Measurements from ENCODE around the gene SCG2.

Gene SCG2, protein sequence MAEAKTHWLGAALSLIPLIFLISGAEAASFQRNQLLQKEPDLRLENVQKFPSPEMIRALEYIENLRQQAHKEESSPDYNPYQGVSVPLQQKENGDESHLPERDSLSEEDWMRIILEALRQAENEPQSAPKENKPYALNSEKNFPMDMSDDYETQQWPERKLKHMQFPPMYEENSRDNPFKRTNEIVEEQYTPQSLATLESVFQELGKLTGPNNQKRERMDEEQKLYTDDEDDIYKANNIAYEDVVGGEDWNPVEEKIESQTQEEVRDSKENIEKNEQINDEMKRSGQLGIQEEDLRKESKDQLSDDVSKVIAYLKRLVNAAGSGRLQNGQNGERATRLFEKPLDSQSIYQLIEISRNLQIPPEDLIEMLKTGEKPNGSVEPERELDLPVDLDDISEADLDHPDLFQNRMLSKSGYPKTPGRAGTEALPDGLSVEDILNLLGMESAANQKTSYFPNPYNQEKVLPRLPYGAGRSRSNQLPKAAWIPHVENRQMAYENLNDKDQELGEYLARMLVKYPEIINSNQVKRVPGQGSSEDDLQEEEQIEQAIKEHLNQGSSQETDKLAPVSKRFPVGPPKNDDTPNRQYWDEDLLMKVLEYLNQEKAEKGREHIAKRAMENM

DNA sequence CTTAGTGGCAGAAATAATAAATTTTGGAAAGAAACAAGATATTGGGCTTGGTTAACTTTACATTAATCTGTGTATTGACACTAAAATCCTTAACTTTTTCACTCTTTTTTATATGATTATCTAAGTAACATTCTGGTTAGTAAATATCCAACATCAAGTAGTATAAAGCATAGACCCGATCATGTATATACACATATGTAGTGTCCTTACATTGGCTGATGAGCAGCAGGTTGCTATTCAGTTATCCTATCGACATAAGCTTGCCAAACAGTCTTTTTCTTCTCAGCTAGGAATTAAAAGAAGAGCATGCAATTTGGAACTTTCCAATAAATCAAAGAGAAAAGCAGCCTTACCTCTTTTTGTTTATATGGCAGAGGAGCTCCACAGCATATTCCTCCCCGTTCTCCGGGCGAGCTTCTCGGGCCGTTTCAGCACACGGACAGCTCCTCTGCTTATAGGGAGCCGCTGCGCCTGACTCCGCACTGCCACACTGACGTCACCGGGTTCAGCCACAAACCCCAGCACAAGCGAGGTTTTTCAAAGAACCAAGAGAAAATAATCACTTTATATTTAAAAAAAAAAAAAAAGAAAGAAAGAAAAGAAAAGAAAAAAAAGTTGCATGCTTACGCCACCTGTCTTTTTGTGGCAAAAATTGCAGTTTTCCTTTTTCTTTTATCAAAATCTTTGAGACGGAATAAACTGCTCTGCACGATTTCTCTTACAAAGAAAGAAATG, at the start of gene SCG2:
SCG2 (minus strand) TSS at position 430 of the 735 bp plus-strand sequence. CDS start 3,079 bp downstream, outside the sequence.
- DNase-seq = no peak

DNA sequence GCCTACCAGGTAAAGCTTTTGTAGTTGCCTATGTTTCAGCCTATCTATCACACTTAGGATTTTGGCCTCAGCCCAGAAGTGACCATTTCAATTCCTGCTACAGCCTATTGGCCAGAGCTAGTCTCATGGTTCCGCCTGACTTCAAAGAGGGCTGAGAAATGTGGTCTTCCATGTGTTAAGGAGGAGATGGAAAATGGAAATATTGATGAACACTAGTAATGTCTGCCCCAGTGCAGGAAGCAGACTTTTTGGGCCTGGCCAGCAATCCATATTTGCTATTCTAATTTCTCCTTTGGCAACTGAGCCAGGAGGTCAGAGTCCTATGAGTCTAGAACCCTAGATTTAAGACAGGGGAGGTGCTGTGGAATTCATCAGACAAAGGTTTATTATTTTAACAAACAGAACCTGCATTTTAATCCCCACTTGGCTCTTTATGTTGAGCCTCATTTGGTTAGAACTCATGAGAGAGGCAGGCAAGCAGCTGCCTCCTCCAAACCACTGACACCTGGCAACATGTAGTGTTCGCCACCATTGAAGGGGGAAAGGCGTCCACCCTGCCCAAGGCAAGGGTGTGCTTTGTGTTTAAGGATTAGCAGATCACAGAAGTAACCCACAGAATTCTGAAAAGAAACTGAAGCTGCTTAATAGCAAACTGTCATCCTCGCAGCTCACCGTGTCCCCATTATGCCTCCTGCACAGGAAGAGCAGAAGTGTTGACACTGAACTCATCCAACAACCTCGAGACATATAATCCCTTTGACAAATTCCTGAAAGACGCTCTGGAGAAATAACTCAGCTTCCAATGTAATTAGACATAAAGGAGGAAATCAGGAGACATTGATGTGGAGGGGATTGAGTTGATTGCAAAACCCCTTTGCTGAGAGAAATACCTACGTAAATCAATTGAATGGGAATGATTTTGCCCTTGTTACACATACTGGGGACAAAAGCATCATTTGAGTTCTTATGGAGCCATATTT, 47.7 kb upstream of the SCG2 start:
- no peak for DNase-seq

DNA sequence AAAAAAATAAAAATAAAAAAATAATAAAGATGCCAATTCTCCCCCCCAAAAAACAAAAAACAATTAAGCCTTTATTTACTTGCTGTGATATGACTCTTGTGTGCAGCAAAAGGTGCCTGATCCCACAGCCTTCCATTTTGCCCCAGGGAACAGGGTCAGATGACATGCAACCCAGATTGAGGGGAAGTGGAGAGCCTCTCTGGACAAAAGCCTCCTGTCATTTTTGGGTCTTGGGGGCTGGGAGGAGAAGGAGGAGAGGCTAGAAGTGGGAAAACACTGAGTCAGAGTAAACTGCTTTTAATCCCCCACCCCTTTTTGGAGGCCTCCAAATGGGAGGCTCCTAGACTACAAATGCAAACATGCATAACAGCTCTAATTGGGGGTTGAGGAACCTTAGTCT, 46.6 kb upstream of the SCG2 start:
- no peak for DNase-seq

DNA sequence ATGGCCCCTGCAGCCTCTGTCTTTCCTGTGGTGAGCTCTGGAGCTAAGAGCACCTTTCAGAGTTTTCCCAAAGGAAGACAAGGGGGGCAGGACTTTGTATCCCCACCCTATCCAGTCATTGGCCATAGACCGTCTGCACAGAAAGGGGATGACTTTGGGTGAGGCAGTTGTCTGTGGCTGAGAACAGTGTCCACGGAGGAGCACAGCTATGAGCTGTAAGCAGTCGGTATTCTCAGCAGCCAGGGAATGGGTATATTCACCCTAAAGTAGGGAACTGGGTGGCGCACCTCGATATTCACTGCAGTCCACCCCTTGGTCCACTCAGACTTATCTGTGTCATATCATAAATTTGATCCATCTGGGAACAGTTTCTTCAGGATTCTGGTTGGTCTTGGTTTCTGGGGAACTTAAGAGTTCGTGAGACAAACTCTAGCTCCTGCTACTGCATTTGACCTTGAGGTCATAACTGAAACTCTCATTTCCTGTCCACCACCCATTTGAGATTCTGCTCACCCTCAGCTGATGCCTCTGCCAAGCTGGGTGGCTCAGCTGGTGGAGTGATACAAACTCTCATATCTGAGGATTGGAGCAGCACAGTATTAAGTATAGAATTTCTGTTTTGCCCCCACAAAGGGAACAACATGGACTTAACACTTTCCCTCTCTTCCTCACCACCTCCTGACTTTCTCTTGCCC, 45.2 kb upstream of the SCG2 start:
- no peak for DNase-seq

DNA sequence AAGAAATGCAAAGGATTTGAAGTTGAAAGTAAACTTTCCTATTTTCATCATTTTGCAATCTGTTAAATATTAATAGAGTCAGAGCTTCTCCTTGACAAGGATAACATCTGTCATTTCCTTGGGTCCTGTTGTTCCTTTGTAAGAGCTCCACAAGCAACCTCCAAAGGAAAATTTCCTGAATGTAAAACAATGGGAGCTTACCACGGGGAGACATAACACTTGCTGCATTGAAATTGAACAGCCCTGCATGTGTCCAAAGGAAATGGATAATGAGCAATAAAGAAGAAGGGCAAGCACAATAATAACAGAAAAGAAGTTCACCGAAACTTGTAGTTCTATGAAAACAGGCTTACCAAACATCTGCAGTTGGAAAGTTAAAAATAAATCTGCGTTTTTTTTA, 42.0 kb upstream of the SCG2 start:
- DNase-seq = no peak

DNA sequence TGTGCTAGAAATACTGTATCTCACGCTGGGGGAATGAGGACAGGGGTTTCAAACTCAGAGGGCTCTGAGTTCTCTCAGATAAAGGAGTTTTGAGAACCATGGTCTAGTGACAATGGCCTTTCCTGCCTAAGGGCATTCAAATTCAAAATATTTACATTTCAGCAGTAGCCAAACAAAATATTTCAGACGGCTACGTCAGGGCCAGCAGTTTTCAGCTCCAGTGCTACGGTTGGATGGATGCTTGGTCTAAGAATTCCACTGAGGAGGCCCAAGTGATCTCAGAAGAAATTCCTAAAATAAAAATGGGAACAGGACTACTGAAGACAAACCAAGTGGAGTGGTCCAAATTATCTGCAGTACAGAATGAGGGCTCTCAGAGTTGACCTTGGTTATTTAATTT, 41.1 kb upstream of the SCG2 start:
- DNase-seq = no peak

DNA sequence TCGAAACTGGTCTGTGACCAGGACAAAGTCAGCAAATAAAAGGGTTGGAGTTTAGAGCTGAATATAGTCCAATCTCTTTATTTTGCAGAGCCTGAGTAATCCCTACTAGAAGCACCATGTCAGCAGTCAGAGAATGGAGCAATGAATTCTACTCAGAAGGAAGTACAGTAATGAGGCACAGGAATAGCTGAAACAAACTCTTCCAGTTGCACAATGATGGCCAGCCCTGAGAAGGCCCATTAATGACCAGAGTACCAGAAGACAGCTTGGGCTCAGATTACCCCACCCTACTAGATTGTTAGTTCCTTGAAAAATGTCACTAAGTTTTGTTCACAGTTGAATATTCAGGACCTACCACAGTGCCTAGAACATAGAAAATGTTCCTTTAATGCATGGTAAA, 40.3 kb upstream of the SCG2 start:
- DNase-seq = no peak

DNA sequence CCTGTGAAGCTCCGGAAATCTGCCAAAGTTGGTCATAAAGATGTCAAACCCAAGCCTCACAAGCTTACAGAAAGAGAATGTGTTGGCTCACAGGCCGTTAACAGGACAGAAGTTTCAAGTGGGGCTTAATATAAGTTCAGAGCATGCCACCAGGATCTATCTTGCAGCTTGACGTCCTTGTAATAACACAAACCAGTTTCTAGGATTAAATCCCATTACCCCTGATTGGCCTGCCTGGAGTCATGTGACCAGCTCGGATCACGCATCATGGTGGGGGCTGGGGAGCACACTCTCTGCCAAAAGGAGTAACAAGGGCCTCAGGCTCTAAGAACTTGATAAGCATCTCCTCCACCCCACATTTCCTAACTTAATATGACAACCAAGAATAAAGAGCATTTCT, 38.9 kb upstream of the SCG2 start:
- DNase-seq = no peak

DNA sequence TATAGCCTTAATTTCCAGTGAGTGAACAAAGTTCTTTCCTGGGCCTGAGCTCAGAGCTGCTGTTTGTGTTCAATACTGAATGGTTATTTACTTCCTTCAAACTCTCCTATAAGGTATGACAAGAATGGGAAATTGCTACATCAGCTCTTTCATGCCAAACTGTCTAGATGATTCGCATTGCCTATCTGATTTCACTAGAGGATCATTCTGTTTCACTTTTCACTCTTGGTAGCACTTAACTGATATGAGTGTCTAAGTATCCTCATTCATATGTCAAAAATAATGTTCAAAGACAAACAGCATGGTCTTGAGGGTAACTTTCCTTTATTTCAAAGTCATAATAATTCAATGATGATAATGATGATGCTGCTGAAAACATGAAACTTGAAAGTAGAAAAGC, 32.9 kb upstream of the SCG2 start:
- no peak for DNase-seq

DNA sequence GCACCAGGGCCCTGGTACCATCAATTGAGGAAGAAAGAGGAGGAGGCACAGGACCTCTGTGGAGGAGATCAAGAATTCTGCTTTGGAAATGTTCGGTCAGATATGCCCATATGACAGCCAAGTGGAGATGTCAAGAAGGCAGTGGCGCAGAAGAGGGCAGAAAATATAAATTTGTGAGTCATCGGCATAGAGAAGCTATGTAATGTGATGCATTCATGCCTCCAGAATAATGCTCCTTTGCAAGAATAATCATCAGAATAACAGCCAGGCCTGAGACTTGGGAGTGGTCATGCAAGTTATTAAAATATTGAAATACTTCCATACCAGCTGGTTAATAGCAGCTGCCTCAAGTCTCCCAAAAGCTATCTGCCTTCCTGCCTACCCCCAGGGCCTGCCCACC, 32.1 kb upstream of the SCG2 start:
- no peak for DNase-seq

DNA sequence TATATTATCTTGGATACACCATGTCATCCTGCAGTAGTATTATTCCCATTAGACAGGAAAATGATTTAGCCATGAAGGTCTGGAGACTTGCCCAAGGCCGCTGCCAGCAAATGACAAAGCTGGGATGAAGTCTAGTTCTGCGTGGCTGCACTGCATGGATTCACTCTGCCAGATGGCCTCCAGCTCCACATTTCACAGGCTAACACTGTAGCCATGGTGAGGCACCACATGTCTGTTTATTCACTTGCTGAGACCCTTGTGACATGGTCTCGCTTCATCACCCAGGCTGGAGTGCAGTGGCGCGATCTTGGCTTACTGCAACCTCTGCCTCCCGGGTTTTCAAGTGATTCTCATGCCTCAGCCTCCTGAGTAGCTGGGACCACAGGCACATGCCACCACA, 31.5 kb upstream of the SCG2 start:
- no peak for DNase-seq

DNA sequence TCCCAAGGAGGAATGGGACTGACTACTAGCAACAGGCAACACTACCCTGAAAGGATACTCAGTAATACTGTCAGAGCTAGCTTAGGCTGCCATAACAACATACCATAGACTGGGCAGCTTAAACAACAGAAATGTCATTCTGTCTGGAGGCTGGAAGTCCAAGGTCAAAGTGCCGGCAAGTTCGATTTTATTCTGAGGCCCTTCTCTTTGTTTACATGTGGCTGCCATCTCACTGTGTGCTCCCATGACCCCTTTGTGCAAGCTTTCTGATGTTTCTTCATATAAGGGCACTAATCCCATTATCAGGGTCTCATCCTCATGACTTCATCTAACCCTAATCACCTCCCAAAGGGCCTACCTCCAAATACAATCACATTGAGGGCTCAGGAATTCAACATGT, 30.7 kb upstream of the SCG2 start:
- DNase-seq = no peak

DNA sequence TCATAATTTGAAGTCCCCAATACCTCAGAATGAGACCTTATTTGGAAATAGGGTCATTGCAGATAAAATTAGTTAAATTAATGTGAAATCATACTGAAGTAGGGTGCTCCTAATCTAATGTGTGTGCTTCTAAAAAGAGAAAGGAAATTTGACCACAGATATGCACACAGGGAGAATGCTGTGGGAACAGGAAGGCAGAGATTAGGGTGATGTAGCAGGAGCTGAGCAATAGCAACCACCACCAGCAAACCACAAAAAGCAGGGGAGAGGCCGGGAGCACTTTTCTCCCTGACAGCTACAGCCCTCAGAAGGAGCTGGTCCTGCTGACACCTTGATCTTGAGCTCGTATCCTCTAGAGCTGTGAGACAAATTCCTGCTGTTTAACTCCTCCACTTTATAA, 24.6 kb upstream of the SCG2 start:
- DNase-seq = no peak

DNA sequence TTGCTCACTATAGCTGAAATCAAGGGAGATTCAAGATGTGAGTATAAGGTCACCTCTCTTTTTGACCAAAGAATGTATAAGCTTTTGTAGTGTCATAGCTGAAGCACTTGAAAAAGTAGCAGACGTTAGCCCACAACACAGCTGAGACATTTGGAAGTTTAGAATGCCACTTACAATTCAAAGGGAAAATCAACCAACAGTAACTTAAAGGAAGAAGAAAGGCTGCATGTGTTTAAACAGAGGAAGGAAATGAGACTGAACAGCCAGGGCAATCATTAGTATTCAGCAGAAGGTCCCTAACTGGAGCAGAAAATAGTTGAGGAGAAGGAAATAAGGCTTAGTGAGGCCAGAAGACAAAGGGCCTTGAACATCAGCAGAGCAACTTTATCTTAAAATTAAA, 23.5 kb upstream of the SCG2 start:
- DNase-seq = no peak

DNA sequence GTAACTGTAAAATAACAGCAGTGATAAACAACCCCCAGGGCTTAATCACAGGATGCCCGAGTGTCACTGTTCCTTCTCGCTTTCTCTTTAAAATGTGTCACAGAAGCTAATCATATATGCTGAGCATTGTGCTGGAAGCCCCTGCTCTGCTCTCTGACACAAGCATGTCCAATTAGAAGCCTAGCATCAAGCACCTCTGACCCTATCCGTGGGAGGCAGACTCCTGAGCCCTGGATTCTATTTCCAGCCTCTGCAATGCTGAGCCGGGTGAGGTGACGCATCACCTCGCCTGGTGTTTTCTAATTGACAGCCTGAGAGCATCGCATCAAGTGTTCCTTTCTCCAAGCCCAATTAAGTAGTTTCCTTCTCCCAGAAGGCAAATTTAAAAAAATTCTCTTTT, 19.7 kb upstream of the SCG2 start:
- no peak for DNase-seq

DNA sequence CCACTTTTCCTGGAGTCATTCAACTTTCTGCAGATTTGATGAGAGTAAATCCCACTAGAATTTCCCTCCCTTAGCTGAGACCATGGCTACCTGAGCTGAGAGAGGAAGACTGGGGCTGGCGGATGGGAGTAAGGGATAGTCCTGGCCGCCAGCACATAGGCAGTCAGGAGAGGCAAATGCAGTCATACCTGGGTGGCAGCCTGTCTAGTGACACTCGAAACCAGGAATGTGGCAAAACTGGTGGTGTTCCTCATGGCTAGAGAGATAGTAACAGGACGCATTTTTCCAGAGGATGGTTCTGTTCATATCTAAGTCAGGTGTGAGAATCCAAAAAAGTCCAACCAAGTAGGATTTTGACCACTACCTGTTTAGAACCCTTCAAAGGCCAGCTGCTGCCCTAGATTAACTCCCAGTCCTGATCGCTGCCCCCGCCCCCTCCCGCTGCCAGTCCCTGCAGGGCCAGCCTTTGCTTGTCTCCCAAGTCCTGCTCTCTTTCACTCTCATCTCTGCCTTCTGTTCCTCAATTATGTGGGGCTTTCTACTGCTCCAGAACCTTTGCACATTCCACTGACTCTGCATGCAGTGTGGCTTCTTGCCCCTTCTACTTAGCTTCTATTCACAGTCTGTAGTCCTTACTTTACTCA, 17.4 kb upstream of the SCG2 start:
- DNase-seq = no peak

DNA sequence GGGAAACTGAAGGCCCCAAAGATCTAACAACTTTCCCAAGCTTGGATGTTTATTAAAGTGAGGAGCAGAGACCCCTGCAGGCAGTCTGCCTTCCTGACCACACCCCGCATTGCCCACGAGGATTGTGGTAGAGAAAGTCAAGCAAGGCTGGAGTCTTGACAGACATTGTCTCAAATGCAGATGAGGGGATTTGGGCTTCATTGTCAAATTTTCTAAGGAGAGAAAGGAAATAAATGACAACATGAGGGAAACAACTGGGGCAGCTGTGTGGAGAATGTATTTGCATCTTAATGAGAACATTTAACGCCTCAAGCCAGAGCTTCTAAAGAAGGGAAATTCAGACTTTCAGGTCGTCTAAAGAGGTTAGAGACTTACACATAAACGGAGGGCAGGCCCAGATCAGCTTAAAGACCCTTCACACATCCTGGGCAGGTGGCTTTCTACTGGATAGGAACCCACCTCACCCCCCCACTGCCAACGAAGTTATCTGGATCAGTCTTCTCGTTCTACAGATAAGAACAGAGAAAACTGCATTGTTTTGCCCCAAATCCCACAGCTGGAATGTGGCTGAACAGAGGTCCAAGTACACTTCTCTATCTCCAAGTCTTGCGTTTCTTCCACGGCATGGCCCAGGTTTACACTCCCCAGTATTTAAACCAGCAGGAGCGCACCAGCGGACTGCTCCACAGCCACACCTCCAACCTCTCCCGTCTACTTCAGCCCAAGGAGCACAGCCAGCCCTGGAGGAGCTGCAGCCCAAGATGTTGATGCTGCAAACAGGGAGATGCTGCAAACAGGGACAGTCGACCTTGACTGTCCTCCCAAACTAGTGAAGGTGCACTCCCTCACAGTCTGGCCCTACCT, 16.2 kb upstream of the SCG2 start:
- DNase-seq = no peak

DNA sequence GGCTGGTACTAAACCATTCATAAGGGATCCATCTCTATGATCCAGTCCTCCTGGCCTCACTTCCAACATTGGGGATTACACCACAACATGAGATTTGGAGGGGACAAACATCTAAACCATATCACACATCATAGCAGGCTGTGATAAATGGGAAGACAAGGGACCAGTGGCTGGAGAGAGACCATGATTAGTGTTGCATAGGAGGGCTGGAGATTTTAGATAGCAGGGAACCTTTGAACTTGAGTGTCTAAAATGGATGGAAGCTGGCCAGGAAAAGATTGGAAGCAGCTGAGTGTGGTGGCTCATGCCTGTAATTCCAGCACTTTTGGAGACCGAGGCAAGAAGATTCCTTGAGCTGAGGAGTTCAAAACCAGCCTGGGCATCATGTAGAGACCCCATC, 12.4 kb upstream of the SCG2 start:
- DNase-seq = no peak

DNA sequence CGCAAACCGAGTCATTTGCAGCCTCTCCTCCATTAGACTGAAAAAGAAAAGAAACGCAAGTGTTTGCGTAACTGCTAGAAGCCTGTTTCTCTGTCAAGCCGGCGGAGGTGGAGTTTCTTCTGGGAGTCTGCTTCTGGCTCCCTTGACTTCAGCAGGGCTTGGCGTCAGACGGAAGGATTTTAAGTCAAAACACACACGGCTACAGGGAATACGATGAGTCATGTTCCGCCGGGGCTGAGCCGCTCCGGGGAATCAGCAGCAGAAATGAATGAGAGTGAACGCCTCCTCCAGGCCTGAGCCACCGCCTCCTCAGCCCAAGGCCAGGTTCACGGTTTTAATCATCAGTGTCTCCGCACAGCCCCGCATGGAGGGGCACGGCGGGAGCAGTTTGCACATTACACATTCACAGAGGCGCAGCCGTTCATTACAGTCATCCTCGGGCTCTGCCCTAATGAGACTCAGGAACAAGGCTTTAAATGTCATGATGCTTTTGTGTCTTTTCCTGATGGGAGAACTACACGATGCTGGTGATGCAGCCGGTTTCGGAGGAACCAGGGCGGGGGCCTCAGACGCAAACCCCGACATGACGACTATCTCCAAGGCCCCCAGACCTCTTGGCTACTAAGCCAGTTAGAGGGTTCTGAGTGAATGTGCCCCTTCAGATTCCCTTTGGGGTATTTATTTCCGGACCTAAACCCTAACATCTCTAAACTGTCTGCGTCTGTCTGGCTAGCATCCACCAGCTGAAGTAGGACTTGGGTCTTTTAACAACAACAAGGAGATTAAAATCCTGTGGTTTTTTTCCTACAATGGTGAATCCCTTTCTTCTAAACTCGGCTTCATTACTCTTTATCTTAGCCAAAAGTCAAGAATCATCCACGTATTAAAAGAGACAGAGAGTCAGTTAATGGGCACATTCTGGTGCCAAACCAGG, 11.1 kb upstream of the SCG2 start:
- no peak for DNase-seq

DNA sequence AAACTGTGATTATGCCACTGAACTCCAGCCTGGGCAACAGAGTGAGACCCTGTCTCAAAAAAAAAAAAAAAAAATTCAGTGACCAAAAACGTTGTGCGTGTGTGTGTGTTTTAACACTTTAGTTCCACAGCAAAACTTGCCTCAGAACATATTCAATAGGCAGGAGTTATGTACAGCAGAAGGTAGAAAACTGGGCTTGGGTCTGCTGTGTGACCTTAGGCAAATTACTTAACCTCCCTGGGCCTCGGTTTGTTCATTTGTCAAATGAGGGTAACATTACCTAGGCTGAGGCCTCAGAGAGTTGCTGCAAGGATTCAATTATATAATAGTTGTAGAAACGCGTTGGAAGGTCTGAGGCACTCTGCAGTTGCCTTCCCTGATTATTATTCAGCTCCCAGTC, 10.3 kb upstream of the SCG2 start:
- DNase-seq = no peak
